HG03442 (cell line): ENCODE measurements around the gene IL6R.
"Not testable (repeated sequence)": the region's sequence is repeated elsewhere in the genome, so short reads cannot be mapped to it uniquely, and the experiment has no call there.

Experiments
- ATAC-seq: cut with Tn5 transposase; IDR thresholded peaks from one replicate; pipeline ENCODE4 v1.9.1; 2021; ENCODE audit warnings: mild to moderate bottlenecking, moderate library complexity; ENCODE audit not compliant: unreplicated experiment

Gene IL6R

DNA sequence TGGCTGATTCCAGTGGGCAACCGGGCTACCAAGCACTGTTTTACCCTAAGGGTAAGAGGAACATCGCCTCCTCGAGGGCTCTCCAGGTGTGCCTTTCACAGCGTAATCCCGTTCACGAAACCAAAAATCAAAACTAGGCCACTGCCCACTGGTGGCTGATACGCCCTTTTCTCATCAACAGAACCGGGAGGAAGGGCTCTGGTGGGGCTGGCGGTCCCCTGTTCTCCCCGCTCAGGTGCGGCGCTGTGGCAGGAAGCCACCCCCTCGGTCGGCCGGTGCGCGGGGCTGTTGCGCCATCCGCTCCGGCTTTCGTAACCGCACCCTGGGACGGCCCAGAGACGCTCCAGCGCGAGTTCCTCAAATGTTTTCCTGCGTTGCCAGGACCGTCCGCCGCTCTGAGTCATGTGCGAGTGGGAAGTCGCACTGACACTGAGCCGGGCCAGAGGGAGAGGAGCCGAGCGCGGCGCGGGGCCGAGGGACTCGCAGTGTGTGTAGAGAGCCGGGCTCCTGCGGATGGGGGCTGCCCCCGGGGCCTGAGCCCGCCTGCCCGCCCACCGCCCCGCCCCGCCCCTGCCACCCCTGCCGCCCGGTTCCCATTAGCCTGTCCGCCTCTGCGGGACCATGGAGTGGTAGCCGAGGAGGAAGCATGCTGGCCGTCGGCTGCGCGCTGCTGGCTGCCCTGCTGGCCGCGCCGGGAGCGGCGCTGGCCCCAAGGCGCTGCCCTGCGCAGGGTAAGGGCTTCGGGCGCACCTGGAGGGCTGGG, at the start of gene IL6R:
Gene IL6R, plus strand, starts transcription at position 360 of the 763 bp plus-strand sequence. Its CDS starts 287 bp downstream, at position 647.
- no peak for ATAC-seq

DNA sequence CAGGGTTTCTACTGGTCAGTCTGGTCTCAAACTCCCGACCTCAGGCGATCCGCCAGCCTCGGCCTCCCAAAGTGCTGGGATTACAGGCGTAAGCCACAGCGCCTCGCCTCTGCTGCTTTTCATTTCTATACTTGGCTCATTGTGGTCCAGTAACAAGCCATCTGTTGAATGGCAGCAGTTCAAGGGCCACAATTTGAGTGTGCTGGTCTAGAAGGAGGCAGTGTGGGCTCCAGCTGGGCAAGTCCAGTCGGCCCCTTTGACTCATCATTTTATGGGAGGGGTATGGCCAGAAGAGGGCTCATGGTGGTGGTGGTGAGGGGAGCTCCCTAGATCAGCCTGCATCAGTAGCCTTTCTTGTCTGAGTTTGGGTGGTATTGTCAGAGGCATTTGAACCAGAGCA, 46.6 kb upstream of the IL6R start:
- ATAC-seq, result no peak

DNA sequence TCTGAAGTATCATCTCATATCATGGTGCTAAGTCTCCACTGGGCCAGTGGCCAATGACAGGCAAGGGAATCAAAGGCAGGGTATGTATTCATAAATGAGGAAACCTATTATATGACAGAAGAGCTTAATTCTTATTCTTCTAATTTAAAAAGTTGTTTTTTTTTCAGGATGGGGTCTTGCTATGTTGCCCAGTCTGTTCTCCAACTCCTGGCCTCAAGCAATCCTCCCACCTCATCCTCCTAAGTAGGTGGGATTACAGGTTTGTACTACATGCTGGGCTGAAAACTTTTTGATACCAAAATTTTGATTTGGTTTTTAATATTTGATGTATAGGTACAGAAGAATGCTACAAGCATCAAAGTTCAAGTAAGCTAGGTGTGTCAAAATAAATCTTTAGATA, 44.9 kb upstream of the IL6R start:
- no peak for ATAC-seq

DNA sequence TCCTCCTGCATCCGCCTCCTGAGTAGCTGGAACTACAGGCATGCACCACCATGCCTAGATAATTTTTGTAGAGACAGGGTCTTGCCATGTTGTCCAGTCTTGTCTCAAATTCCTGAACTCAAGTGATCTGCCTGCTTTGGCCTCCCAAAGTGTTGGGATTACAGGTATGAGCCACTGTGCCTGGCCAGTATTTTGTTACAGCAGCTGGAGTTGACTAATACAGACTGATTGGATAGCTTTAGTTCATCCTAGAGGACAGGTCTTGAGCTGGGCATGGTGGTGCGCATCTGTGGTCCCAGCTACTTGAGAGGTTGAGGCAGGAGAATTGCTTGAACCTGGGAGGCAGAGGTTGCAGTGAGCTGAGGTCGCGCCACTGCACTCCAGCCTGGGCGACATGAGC, 44.3 kb upstream of the IL6R start:
- ATAC-seq, result not testable (repeated sequence)

DNA sequence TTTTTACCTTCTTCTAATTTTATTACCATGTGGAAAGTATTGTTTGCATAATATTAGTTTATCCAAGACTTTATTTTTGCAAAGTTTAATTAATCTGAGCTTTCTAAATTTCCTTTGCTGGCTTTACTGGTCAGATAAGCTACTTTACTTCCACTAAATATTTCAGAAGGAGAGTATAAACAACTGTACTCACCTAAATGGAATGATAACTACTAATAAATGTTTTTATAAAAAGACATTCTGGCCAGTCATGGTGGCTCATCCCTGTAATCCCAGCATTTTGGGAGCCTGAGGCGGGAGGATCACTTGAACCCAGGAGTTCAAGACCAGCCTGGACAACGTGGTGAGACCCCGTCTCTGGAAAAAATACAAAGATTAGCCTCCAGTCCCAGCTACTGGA, 43.8 kb upstream of the IL6R start:
- ATAC-seq, result no peak

DNA sequence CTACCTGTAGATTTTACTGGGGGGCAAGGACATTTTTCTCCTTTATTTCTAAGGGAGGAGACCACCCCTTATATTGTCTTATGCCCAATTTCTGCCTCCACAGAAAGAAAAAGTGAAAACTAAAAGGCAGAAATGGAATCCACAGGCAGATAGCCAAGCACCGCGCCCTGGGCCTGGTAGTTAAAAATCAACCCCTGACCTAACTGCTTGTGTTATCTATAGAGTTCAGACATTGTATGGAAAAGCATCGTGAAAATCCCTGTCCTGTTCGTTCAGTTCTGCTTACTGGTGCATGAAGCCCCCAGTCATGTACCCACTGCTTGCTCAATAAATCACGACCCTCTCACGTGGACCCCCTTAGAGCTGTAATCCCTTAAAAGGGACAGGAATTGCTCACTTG, 33.7 kb upstream of the IL6R start:
- no peak for ATAC-seq

DNA sequence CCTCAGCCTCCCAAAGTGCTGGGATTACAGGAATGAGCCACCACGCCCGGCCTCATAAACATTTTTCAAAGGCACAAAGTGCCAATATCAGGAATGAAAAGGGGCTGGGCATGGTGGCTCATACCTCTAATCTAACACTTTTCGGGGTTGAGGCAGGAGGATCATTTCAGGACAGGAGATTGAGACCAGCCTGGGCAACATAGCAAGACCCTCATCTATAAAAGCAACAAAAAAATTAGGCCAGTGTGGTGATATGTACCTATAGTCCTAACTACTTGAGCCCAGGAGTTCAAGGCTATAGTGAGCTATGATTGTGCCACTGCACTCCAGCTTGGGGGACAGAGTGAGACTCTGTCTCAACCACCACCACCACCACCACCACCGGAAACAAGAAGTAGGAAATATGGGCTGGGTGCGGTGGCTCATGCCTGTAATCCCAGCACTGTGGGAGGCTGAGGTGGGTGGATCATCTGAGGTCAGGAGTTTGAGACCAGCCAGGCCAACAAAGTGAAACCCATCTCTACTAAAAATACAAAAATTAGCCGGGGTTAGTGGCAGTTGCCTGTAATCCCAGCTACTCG, 31.3 kb upstream of the IL6R start:
- not testable (repeated sequence) for ATAC-seq

DNA sequence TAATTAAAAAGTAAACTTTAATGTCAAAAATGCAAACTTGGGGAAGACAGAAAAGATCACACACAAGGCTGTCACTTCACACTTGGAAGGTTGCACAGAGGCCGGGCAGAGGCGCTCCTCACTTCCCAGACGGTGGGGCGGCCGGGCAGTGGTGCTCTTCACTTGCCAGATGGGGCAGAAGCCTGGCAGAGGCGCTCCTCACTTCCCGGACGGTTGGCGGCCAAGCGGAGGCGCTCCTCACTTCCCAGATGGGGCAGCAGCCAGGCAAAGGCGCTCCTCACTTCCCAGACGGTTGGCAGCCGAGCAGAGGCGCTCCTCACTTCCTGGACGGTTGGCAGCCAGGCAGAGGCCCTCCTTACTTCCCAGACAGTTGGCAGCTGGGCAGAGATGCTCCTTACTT, 25.8 kb upstream of the IL6R start:
- no peak for ATAC-seq

DNA sequence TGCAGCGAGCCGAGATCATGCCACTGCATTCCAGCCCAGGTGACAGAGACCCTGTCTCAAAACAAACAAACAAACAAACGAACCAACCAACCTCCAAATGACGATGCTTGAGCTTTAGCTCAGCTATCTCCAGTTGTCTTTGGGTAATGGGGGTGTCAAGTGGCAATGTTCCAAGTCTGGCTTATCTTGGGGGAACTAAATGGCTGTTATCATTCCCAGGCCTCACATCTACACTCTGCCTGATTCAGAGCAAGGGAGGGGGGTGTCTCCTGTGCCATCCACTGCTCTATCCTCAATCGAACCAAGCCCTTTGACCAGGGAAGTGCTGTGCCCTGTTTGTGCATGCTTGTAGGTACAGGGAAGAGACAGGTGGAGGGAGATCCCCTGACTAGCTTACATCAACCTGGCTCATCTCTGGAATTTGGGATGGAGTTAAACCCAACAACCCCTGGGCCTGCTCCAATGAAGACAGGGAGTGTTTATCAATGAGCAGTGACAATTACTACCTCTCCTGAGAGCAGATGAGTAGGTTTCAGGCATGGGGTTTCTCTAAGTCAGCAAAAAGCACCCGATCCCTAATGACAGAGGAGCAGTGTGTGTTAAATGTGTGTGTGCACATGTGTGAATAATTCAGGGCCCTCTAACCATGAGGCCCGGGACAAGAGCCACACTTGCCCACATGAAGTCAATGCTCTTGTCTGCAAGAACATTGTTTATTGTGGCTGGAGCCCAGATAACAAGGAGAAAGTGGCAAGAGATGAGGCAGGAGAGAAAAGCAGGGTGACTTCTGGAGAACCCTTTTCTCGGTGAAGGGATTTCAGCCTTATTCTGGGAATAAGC, 20.3 kb upstream of the IL6R start:
- no peak for ATAC-seq

DNA sequence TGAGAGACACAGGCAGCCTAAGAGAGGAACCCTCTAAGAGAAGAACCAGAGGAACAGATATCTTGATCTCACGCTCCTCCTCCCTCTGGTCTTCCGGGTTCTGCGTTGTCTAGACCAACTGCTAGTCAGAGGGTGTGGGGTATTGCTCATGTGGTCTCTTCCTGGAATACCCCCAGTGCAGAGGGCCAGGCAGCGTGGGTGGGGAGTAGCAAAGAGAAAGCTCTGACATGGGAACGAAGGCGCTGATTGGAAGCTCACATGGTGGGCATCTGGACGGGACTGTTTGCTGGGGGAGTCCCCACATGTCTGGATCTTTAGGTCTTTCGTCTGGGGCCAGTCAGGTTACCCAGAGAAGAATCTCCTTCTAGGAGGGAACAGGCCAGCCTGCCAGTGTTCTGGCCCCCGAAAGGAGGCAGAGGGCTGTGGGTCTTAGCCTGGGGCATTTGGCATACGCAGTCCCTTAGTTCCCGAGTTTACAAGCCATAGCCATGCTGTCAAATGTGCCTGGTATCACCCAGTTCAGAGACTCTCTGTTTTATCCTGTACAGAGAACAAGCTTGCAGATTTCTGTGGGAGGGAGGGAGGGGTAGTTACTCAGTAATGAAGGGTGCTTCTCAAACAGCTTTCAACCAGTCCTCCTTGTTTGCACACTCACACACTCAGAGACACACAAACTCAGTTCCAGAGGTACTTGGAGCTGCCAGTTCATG, 18.3 kb upstream of the IL6R start:
- ATAC-seq, result no peak

DNA sequence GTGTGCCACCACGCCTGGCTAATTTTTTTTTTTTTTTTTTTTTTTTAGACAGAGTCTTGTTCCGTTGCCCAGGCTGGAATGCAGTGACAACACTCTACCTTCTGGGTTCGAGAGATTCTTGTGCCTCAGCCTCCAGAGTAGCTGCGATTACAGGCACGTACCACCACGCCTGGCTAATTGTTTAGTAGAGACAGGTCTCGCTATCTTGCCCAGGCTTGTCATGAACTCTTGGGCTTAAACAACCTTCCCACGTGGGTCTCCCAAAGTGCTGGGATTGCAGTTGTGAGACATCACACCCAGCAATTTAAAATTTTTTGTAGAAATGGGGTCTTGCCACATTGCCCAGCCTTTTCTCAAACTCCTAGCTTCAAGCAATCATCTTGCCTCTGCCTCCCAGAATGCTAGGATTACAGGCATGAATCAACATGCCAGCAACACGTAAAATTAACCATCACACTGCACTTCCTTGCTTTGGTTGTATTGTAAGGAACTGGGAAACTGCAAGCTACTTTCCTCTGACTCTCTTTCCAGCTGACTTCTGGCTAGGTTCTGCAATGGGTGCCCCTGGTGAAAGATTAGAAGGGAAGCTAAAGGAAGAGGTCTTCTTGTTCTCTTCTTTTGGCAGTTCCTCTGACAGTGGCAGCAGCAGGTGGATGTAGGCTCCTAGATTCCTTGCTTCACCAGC, 13.9 kb upstream of the IL6R start:
- ATAC-seq, result no peak

DNA sequence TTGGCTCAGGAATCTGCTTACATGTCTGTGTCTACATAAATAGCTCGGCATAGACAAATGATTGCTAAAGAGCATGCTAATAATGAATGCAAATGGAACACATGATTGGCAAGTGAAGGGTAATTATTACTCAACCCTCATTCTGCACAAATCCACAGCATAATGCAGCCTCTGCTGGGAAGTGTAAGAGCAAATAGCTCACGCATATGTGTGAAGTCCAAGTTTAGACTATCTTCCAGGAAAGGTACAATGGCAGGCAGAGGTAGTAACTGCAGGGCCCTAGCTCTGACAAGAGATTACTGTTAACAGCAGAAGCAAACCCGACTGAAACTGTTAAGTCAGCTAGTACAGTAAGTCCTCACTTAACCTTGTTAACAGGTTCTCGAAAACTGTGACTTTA, 7.0 kb upstream of the IL6R start:
- no peak for ATAC-seq

DNA sequence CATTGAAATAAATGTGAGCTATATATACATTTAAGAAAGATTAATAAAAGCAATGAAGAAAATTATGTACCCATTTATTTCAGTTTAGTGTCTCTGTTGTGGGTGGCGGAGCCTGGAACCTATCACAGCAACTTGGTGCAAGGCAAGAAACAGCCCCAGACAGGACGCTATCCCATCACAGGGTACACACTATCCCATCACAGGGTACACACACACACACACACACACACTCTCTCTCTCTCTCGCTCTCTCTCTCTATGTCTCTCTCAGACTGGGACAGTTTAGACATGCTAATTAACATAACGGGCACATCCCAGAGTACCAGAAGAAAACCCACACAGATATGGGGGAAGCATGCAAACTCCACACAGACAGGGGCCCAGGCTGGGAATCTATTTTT, 6.5 kb upstream of the IL6R start:
- no peak for ATAC-seq

DNA sequence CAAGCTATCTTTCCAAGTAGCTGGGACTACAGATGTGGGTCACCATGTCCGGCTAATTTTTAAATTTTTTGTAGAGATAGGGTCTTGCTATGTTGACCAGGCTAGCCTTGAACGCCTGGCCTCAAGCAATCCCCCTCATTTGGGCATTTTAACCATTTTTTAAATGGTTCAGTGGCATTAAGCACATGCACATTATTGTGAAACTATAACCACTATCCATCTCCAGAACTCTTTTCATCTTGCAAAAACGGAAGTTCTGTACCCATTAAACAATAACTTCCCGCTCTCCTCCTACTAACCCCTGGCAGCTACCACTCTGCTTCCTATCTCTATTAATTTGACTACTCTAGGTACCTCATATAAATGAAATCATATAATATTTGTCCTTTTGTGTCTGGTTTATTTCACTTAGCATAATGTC, 4.8 kb upstream of the IL6R start:
- ATAC-seq, result no peak

DNA sequence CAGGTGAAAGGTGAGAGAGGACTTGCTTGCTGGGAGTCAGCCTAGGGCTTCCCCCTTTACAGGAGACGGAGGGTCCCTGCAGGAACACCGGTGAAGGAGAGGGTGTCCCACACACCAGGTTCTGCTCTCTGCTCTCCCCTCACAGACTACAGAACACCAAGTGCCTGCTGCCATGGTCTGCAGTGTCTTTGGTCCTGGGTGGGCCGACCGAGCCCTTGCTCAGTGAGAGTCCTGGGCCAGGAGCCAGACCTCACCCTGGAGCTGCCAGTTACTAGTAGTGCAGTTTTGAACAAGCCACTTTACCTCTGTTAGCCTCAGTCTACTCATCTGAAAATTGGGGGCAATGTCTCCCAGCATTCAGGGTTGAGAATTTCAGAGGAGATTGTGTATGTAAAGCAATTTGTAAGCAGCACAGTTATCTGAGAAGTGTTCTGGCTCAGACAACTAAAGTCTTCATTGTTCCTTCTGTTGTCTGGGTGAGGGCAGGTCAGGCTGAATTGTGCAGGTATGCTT, 2.7 kb upstream of the IL6R start:
- ATAC-seq, result no peak

DNA sequence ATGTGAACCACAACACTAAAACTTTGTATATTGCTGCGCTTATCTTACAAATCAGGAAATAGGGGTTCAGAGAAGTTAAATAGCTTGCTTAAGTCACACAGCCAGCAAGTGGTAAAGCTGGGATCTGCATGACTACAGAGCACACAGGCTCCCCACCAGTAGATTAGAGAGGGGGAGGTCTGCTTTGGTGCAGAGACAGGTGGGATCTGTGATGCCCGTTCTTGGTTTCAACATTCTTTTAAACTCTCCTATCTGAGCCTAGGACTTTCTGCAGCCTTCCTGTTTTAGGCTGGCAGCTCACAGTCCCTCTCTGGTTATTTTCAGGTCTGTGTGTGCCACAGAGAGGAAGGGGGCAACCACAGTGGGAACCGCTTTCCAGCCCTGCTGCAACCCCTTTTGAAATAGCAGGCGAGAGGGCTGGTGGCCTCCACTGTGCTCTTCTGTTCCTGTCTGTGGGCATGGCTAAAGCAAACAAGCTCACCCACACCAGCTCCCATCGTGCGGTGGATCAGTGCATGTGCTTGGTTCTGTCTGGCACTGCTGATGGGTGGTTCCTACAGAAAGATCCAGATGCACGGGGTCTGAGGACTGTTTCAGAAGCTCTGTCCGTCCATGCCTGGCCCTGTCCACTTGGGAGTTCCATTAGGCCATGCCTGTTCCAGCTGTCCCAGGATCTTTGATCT, 1.7 kb upstream of the IL6R start:
- no peak for ATAC-seq

DNA sequence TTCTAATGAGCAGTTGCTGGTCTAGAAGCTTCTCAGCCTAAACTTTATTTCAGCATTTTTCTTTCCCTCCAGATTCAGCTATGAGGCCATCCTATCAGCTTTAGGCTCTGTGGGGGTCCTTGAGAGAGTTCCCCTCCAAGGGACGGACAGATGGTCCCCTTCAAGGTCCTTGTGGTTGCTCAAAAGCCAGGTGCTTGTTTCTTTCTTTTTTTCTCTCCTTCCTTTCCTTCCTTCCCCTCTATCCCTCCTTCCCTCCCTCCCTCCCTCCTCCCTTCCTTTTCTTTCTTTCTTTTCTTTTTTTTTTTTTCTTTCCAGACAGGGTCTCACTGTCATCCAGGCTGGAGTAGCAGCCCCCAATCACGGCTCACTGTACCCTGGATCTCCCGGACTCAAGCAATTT, 1.2 kb upstream of the IL6R start:
- ATAC-seq, result no peak

DNA sequence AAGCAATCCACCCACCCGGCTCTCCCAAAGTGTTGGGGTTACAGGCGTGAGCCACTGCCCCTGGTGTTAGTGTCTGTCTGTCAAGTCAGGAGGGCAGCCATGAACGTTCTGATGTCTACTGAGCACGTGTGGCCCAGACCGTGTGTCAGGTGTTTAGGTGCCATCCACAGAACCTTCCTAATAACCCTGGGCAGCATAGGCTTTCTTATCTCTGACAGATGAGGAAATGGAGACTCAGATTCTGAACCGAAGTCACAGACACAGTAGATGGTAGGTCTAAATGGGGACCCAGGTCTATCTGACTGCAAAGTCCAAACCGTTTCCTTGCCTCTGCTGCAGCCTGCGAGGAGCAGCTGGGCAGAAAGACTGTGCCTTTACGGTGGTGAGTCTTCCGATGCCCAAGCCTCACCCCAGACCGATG, 622 bp upstream of the IL6R start:
- no peak for ATAC-seq

DNA sequence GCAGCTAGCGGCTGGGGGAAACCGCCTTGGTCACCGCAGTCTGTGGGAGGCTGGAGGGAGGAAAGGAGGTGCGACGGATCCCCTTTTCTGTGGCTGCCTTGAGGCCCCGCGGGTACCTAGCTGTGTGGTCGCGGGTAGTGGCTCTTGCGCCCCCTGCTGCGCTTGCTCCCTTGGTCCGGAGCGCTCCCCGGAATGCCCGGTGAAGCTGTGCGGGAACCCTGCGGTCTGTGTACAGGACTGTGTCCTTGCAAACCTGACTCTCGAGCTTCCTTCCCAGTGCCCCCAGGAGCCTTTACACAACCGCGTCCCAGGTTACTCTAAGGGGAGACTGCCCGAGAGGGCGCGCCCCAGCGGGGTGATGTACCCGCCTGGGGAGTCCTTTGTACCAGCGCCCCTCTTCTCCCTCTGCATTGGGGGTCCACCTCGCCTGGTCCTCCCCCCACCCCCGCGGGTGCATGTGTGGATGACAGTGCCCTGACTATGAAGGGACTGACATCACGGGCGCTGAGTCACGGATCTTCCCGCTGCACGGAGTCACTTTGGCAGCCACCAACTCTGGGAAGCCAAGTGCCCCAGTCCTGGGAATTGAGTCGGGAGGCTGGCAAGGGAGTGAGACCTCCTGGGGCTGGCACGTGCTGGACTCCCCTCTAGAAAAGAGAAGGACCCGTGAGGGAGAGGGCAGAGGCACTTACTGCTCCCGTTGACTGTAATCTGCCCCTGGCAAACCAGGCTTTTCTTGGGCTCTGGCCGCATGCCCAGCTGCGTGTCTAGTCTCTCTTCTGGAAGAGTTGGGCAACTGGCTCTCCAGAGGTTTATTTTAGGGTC, 816 bp downstream of the IL6R start:
- ATAC-seq, result no peak
